HG03439 (cell line): ENCODE results near the gene RFPL4A.
"Not testable (repeated sequence)": the region's sequence is repeated elsewhere in the genome, so short reads cannot be mapped to it uniquely, and the experiment has no call there.

Experiments
- ATAC-seq: cut with Tn5 transposase; IDR thresholded peaks from one replicate; pipeline ENCODE4 v1.9.1; 2021; ENCODE audit warnings: mild to moderate bottlenecking, moderate library complexity; ENCODE audit not compliant: unreplicated experiment

The RFPL4A gene

DNA sequence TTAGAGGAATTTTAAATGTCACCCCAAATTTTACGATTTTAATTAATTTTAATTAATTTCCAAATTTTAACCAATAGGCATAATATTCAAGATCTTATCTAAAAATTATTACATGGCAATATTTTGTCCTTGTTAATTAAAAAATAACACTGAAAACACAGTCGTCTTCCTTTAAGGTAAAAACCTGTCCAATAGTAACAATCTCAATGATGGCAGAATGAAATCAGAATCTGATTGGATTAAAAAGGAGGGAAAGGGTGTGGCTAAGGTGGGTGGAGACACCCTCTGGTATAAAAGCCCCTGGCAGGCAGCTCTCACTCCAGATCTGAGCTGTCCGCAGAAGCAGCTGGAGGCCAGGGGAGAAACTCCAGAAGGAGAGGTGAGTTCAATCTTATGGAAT is at the start of gene RFPL4A:
RFPL4A (plus strand) TSS at position 301 of the 400 bp plus-strand sequence. CDS start 2,704 bp downstream, outside the sequence.
- ATAC-seq: not testable (repeated sequence)

DNA sequence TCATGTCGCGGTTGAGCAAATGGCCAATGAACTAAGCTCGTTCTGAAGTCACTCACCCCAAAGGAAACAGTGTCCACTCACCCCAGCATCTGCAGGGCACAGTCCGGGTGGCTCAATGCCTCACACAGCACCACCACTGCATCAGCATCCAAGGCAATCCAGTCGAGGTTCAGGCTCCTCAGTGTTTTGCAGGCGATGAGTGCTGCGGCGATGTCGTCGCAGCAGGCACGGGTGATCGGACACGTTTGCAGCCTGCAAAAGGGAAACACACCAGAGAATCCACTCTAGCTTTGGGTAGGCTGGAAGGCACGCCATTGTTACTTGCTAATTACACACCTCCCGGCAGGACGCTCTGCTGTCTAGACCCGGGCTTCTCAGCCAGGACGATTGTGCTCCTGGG is 47.2 kb upstream of the RFPL4A start:
- ATAC-seq: no peak

DNA sequence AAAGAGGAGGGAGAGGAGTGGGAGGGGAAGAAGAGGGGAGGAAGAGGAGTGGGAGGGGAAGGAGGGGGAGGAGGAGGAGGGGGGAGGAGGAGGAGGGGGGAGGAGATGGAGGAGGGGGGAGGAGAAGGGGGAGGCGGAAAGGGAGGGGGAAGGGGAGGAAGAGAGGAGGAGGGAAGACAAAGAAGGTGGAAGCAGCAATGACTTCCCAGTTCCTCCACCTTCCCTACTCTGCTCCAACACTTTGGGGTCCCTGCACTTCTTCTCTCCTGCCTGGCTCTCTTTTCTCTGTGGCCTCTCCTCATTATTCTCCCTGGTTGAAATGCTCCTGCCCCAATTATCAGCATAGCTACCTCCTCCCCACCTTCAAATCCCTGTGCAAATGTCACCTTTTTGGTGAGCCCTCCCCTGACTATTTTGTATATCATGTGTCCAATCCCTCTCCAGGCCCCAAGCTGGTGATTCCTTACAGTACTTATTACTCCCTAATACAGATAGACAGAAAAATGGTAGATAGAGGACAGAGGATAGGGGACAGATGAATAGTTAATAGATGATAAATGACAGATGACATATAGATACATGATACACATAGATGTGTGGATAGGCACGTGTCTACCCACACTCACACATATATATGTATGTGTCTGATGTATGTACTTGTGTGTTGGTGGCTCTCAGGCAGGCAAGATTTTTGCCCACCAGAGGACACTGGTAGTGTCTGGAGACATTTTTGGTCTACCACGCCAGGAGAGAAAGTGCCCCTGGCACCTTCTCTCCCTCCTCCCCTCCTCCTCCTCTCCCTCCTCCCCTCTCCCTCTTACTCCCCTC is 45.9 kb upstream of the RFPL4A start:
- no peak for ATAC-seq

DNA sequence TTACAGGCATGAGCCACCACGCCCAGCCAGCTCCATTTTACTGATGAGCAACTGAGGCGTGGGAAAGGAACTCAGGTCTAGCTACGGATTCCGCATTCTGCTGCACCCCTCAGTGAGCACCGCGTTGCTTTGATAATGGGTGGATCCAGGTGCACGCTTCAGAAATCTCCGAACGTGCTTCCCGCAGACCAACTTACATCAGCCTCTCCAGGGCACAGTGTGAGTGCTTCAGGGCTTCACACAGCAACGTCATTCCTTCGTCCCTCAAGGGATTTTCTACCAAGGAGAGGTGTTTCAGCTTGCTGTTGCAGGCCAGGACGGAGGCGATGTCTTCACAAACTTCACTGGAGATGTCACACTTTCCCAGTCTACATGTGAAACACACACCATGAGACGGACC is 42.4 kb upstream of the RFPL4A start:
- no peak for ATAC-seq

DNA sequence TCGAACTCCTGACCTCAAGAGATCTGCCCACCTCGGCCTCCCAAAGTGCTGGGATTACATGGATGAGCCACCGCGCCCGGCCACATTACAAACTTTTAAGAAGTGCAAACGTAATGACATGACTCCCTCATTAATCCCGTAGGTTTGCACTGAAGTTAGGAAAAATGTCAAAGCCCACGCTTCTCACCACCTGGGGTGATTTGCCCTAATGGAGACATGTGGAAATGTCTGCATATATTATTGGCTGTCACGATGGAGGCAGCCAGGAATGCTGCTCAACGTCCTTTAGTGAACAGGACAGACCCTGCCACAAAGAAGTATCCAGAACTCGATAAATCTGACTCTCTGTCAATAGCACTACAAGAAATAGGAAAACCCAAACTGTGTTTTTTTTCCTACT is 41.6 kb upstream of the RFPL4A start:
- no peak for ATAC-seq

DNA sequence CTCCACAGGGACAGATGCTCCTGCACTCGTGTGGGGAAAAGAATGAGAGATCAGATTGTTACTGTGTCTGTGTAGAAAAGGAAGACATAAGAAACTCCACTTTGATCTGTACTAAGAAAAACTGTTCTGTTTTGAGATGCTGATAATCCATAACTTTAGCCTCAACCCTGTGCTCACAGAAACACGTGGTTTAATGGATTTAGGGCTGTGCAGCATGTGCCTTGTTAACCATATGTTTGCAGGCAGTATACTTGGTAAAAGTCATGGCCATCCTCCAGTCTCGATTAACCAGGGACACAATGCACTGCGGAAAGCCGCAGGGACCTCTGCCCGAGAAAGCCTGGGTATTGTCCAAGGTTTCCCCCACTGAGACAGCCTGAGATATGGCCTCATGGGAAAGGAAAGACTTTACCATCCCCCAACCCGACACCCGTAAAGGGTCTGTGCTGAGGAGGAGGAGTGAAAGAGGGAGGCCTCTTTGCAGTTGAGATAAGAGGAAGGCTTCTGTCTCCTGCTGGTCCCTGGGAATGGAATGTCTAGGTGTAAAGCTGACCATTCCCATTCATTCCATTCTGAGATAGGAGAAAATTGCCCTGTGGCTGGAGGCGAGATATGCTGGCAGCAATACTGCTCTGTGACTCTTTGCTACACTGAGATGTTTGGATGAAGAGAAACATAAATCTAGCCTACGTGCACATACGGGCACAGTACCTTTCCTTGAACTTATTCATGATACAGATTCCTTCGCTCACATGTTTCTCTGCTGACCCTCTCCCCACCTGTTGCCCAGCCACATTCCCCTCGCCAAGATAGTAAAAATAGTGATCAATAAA is 40.8 kb upstream of the RFPL4A start:
- ATAC-seq: not testable (repeated sequence)

DNA sequence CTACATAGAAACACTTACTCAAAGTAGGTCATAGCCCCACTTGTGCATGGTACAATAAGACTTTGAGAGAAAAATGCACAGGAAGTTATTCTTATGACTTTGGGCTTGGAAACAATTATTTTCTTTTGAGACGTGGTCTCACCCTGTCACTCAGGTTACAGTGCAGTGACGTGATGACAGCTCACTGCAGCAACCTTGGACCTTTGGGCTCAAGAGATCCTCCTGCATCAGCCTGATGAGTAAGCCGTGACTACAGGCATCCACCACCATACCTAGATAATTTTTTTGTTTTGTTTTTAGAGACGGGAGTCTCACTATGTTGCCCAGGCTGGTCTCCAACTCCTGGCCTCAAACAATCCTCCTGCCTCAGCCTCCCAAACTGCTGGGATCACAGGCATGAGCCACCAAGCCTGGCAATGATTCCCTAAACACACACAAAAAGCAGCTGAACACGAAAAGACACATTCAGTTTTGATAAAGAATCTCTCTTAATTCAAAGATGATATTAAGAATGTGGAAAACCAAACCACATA is 38.6 kb upstream of the RFPL4A start:
- ATAC-seq: no peak

DNA sequence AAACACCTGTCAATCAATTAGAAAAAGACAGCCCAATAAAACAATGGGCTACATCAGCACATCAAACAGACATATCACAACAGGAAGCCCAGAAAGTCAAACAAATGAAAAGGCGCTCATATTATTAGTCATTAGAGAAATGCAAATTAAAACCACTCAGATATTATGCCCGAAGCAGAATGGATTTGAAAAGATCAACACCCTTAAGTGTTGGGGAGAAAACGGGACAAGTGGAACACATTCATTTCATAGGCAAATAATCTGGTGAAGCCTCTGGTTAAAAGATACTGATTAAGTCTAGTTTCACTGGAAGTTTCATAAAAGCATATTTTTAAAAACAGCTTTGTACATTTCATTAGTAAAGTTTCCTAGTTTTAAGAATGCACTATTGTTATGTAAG is 38.1 kb upstream of the RFPL4A start:
- no peak for ATAC-seq

DNA sequence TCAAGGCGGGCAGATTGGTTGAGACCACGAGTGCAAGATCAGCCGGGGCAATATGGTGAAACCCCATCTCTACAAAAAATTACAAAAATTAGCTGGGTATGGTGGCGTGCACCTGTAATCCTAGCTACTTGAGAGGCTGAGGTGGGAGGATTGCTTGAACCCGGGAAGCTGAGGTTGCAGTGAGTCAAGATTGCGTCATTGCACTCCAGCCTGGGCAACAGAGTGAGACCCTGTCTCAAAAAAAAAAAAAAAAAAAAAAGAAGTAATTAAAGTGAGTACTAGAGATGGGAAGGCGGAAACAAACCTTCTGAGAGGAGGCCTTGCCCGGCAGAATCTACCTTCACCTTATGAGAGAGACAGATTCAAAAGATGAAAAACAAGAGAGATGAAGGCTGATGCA is 35.4 kb upstream of the RFPL4A start:
- ATAC-seq: no peak

DNA sequence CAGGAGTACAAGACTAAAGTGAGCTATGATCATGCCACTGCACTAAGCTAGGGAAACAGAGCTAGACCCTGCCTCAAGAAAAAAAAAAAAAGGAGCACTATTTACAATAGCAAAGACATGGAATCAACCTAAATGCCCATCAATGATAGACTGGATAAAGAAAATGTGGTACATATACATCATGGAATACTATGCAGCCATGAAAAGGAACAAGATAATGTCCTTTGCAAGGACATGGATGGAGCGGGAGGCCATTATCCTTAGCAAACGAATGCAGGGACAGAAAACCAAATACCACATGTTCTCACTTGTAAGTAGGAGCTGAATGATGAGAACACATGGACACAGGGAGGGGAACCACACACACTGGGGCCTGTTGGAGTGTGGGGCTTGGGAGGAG is 28.5 kb upstream of the RFPL4A start:
- ATAC-seq: not testable (repeated sequence)

DNA sequence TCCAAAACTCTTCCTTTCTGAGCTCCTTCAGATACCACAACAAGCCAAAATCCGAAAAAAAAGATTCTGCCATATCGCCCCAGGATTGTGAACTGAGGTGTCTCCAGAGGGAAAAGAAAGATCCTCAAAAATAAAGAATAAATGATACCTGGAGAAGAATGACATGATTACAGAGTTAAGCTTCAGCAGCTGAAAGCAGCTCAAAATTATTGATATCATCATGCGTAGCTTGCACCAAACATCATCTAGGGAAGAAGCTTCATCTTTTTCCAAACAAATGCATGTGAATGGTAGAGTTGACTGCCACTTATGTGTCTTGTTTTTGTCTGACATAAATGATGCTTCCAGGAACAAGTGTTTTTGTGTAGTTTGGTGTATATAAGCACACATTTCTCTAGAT is 20.6 kb upstream of the RFPL4A start, which contains the start of gene NLRP9:
NLRP9 (minus strand) TSS at position 101 of the 400 bp plus-strand sequence; CDS start at position 73, 28 bp downstream.
- ATAC-seq: no peak

DNA sequence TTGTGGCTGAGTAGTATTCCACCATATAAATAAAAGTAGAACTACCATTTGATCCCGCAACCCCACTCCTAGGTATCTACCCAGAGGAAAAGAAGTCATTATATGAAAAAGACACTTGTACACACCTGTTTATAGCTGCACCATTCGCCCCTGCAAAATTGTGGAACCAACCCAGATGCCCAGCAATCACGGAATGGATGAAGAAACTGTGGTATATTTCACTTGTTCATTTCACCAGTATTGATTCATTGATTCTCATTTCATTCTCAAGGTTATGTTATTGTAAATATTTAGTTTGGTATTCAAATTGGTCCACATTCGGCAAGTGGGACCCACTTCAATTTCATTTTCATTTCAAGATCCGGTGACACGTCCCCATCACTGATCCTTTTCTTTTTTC is 8.2 kb upstream of the RFPL4A start:
- no peak for ATAC-seq

DNA sequence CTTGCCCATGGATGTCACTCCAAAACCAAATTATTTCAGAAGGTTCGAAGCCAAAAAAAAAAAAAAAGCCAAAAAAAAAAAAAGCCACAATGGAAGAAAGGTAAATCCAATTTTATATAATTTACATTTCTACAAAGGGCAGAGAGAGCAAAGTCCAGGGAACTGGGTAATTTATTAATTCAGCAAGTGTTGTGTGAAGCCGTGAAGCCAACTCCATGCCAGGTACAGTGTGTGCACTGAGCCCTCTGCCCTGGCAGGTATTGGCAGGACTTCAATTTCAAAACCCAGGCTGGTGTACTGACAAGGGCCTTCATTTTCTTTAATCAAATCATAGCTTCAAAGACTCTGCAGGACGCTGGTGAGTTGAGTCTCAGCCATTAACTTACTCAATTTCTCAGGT is 5.5 kb upstream of the RFPL4A start:
- ATAC-seq: no peak

DNA sequence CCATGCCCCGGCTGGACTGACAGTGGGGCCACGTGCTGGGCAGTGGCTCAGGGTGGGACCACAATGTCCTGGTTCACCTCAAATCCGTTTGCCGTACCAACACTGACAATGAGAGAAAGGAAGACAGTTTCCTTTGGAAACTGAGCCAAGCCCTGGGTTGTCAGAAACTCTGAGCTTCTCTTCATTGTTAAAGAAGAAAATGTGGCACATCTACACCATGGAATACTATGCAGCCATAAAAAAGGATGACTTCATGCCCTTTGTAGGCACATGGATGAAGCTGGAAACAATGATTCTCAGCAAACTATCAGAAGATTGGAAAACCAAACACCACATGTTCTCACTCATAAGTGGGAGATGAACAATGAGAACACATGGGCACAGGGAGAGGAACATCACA is 2.1 kb upstream of the RFPL4A start:
- not testable (repeated sequence) for ATAC-seq

DNA sequence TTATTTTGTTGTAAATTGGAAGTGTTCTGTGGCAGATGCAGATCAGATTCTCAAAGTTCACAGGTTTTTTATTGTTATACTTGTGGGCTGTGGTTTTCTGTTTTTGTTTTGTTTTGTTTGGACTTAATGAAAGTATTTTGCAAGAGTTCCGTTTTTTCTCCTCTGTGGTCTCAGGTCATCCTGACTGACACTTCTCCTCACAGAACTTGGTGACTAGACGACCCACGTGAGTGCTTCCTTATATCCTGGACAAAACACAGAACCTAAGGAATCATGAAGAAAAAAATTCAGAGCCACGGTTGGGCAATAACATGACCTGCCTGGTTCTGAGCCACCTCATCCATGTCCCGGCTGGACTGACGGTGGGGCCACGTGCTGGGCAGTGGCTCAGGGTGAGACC is 7.6 kb downstream of the RFPL4A start:
- no peak for ATAC-seq

DNA sequence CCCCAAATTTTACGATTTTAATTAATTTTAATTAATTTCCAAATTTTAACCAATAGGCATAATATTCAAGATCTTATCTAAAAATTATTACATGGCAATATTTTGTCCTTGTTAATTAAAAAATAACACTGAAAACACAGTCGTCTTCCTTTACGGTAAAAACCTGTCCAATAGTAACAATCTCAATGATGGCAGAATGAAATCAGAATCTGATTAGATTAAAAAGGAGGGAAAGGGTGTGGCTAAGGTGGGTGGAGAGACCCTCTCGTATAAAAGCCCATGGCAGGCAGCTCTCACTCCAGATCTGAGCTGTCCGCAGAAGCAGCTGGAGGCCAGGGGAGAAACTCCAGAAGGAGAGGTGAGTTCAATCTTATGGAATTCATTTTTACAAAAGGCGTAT is 9.9 kb downstream of the RFPL4A start, which contains the start of gene RFPL4AL1:
RFPL4AL1 (plus strand) TSS at position 301 of the 400 bp plus-strand sequence. CDS start 2,687 bp downstream, outside the sequence.
- not testable (repeated sequence) for ATAC-seq

DNA sequence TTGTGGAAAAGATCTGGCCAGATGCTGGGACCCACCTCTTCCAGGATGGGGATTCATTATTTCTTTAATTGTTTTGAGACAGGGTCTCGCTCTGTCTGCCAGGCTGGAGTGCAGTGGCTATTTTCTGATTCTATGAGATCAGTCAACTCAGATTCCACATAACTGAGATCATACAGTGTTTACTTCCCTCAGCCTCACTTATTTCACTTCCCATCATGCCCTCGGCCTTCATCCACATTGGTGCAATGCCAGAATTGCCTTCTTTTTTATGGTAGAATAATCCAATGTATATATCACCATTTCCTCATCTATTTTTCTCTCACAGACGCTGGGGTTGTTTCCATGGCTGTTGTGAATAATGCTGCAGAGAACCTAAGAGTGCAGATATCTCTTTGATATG is 10.7 kb downstream of the RFPL4A start:
- not testable (repeated sequence) for ATAC-seq

DNA sequence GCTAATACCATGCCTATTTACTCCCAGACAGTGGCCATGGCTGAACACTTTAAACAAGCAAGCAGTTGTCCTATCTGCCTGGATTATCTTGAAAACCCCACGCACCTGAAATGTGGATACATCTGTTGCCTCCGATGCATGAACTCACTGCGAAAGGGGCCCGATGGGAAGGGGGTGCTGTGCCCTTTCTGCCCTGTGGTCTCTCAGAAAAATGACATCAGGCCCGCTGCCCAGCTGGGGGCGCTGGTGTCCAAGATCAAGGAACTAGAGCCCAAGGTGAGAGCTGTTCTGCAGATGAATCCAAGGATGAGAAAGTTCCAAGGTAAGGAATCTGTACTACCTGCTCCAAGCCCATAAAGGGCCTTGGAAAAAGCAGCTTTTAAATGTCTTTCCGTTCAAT is 18.6 kb downstream of the RFPL4A start:
- ATAC-seq: no peak

DNA sequence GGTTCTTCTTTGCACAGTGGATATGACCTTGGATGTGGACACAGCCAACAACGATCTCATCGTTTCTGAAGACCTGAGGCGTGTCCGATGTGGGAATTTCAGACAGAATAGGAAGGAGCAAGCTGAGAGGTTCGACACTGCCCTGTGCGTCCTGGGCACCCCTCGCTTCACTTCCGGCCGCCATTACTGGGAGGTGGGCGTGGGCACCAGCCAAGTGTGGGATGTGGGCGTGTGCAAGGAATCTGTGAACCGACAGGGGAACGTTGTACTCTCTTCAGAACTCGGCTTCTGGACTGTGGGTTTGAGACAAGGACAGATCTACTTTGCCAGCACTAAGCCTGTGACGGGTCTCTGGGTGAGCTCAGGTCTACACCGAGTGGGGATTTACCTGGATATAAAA is 19.4 kb downstream of the RFPL4A start:
- no peak for ATAC-seq

DNA sequence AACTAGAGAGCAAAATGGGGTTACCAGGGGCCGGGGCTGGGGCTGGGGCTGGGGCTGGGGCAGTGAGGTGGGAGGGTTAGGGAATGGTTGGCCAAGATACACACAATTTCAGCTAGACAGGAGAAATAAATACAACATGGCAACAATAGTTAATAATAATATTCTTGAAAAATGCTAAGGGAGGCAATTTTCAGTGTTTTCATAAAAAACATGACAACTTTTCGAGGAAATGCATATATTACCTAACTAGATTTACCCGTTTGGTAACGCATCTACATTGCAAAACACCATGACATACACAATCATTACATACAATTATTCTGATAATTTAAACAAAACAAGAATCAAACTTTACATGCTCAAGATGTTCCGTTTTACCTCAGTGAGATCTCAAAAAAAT is 22.2 kb downstream of the RFPL4A start:
- no peak for ATAC-seq

DNA sequence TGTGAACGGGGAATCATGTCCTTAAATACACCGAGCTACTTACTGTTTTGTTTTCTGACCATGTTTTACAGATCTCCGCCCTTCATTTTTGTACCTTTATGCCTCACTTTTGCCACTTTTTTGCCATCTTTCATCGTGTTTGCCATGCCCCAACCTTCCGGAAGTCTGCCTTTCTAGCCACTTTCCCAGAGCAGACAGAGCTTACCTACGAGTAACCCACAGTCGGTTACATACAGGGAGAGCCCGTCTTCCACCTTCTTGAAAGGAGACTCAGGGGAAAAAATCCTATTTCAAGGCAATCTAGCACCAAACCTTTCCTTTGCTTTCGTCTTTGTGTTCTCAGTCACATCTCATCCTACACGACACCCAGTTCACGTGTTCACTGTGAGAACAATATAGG is 36.1 kb downstream of the RFPL4A start:
- ATAC-seq: no peak
